ENCODE results near the gene EFCAB6. TPM values are rescaled to one million over a fixed set of nuclear protein-coding genes. Genes with fewer than 3 reads are reported as not detected.

EFCAB6 gene
- total and polyA plus RNA-seq, 2 of the 4 experiments (the other 2 are of a cell fraction), result 0.44 to 1.1 TPM

DNA sequence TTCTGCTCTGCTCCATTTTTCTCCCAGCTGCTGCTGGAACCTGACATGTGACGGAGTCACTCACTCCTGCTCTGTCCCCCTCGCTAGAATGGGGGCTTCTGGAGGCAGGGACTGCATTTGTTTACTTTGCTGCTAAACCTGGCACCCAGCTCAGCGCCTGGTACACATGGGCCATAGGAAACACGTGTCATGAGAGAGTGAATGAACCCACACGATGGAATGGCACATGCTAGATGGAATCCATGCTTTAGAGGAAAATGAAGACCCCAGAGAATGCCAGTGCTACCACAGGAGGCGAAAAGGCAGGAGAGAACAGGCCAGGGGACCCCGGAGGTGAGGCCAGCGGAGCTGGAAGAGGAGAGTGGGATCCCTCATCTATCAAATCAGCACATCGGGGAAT is 239.4 kb downstream of the EFCAB6 start:
- DNase-seq, result no peak
- no peak overlapping the region for H2AK9ac ChIP-seq (replicated peaks; ENCODE audit: low read depth, low read length, poor library complexity)
- no peak overlapping the region for H2BK20ac ChIP-seq (ENCODE audit: low read depth, low read length)
- H3K4me1 ChIP-seq (ENCODE audit: control insufficient read depth, insufficient read depth, low read length), result no peaks in the 10 kb centered on the region
- dilution Hi-C loops (cut with HindIII; ENCODE audit: low sequenced_read_pairs, unreplicated experiment) (no loop called here), intact Hi-C loops (cut with micrococcal nuclease) (no loop called here), in situ Hi-C loops (cut with MboI; ENCODE audit: low sequenced_read_pairs) (no loop called here)
- no peak overlapping the region for H2BK120ac ChIP-seq (ENCODE audit: low read depth, low read length)
- H4K8ac ChIP-seq (ENCODE audit: low read depth in 2 of 2, low read length in 2 of 2), result no peak overlapping the region
- no TSS peak for BruUV-seq (replicated peaks)
- TF ChIP-seq, protein P1, sequence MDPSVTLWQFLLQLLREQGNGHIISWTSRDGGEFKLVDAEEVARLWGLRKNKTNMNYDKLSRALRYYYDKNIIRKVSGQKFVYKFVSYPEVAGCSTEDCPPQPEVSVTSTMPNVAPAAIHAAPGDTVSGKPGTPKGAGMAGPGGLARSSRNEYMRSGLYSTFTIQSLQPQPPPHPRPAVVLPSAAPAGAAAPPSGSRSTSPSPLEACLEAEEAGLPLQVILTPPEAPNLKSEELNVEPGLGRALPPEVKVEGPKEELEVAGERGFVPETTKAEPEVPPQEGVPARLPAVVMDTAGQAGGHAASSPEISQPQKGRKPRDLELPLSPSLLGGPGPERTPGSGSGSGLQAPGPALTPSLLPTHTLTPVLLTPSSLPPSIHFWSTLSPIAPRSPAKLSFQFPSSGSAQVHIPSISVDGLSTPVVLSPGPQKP (IDR thresholded peaks at IDR 0.05; ENCODE audit: borderline replicate concordance, low read depth, low read length), result no peak
- H3K23ac ChIP-seq (ENCODE audit: low read depth, low read length), result no peak overlapping the region
- CTCF ChIA-PET, result no interaction called here
- H3K36me3 ChIP-seq (ENCODE audit: control insufficient read depth, insufficient read depth, low read length), result no peaks in the 10 kb centered on the region
- H2BK15ac ChIP-seq (ENCODE audit: low read depth, low read length), result no peak overlapping the region
- H3K9me1 ChIP-seq (ENCODE audit: insufficient read depth, low read length), result no peaks in the 10 kb centered on the region
- no peak overlapping the region for H3K18ac ChIP-seq (ENCODE audit: low read depth, low read length)
- no peak overlapping the region for H4K91ac ChIP-seq (ENCODE audit: insufficient read depth, low read depth, low read length)
- H3K27me3 ChIP-seq (ENCODE audit: control insufficient read depth, insufficient read depth, low read length), result peaks cover 14% of the 10 kb centered on the region; the same call in 1 of the 2 replicates
- H3K9ac ChIP-seq (ENCODE audit: low read depth, low read length), result no peak overlapping the region
- no peak for ATAC-seq (ENCODE audit: low read depth)
- WGBS, 2 experiments (ENCODE audit: extremely low coverage in 2 of 2, insufficient read length in 1 of 2), result no CpG with 5 or more reads among the region's 9 CpGs
- no peak overlapping the region for H2BK5ac ChIP-seq (ENCODE audit: low read depth, low read length, poor library complexity, severe bottlenecking)
- no peaks in the 10 kb centered on the region for H3K9me3 ChIP-seq (ENCODE audit: control insufficient read depth, insufficient read depth, low read length)
- no peaks in the 10 kb centered on the region for H4K20me1 ChIP-seq (ENCODE audit: insufficient read depth, low read length)
- POLR2A ChIA-PET (ENCODE audit: unreplicated experiment), result no interaction called here
- no peak overlapping the region for H3K4ac ChIP-seq (ENCODE audit: low read depth, low read length)
- no peak overlapping the region for H2AFZ ChIP-seq (replicated peaks; ENCODE audit: low read length, poor library complexity)
- H3K4me3 ChIP-seq (ENCODE audit: insufficient read depth, low read depth, low read length), result no peak overlapping the region
- H3K14ac ChIP-seq (replicated peaks; ENCODE audit: low read depth, low read length), result no peak overlapping the region
- no peak overlapping the region for H4K5ac ChIP-seq (ENCODE audit: low read depth, low read length)
- no peak overlapping the region for H3K4me2 ChIP-seq (ENCODE audit: low read depth, low read length)
- no peak overlapping the region for H3K27ac ChIP-seq (ENCODE audit: insufficient read depth, low read length)
- H3K79me1 ChIP-seq (ENCODE audit: low read depth in 1 of 2, low read length in 2 of 2), result no peaks in the 10 kb centered on the region
- no peak overlapping the region for H3K56ac ChIP-seq (ENCODE audit: extremely low read depth, insufficient read depth, low read length)
- no peak overlapping the region for H2AK5ac ChIP-seq (ENCODE audit: low read depth, low read length)
